ENCODE measurements around the gene DOCK3.

DNA sequence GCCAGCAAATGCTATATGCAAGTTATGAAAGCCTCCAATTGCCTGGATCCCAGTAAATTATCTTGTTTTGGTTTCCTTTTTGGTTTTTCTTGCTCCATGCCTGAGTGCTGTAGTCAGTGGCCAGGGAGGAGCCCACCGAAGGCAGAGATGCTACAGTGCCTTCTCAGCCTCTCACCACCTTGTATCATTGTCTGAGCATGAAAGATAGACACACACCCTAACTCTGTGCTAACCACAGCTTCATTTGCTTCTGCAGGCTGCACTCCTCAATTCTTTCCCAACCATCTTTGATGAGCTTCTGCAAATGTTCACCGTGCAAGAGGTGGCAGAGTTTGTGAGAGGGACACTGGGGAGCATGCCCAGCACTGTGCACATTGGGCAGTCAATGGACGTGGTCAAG is 595.8 kb downstream of the DOCK3 start:
- TF ChIP-seq FOXP4 (CRISPR knock-in tag; IDR thresholded peaks at IDR 0.05) (no peak), IRF2 (CRISPR knock-in tag; IDR thresholded peaks at IDR 0.05; ENCODE audit: borderline replicate concordance, low read depth) (no peak), CTCF (IDR thresholded peaks at IDR 0.05) (no peak), ZNF396 (CRISPR knock-in tag; IDR thresholded peaks at IDR 0.05; ENCODE audit: borderline replicate concordance) (no peak)

All from WTC11 (cell line).